AG09319 (cell line): Measurements from ENCODE around the gene ZBTB21.

ENCODE experiments used
- DNase-seq: peaks from one replicate; pipeline ENCODE4 v3.0.0-alpha.2; 2010; ENCODE audit warnings: low read depth; ENCODE audit errors: extremely low read depth
- CTCF ChIP-seq: IDR thresholded peaks from 2 replicates; pipeline ENCODE4 v1.5.1; 2011; ENCODE audit warnings: low read depth, mild to moderate bottlenecking, inconsistent platforms, low read length, moderate library complexity

ZBTB21 gene

DNA sequence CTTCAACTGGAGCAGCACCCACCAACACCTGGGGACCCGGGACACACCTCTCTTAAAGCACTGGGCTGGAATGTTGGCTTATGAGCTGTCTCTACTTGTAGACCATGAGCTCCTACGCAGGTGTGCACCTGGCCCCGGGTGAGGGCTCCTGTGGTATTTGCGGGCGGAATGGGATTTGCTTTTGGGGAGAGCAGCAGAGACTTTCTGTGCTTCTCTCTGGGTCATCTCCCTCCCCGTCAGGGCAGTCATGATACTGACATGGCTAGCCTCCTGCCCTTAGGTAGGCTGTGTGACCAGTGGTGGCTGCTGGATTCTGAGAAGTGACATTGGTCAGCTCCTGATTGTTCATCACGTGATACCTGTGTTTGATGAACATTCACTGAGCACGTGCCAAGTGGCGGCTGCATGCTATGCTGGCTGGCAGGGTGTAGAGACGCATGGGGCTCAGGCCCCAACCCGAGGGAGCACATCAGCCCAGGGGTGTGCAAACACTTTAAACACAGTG lies 9.0 kb upstream of the ZBTB21 start:
- no peak for TF ChIP-seq CTCF
- DNase-seq, result no peak

DNA sequence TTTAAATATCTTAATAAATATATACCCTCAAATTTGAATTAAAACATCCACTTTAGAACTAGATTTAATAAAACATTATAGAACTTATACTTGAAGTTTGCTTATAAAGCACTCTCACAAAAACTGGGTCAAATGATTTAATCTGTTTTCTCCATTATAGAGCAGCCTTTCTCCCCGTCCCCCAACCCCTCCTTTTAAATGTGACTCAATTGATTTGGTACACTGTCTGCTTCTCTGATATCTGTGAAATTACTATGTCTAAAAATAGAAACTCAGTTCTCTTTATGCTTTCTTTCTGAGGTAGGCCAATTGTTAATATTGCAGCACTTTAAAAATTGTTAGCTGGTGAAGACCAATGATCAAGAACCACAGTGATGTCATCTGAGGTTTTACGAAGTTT lies 6.9 kb upstream of the ZBTB21 start:
- DNase-seq, result no peak
- no peak for TF ChIP-seq CTCF

DNA sequence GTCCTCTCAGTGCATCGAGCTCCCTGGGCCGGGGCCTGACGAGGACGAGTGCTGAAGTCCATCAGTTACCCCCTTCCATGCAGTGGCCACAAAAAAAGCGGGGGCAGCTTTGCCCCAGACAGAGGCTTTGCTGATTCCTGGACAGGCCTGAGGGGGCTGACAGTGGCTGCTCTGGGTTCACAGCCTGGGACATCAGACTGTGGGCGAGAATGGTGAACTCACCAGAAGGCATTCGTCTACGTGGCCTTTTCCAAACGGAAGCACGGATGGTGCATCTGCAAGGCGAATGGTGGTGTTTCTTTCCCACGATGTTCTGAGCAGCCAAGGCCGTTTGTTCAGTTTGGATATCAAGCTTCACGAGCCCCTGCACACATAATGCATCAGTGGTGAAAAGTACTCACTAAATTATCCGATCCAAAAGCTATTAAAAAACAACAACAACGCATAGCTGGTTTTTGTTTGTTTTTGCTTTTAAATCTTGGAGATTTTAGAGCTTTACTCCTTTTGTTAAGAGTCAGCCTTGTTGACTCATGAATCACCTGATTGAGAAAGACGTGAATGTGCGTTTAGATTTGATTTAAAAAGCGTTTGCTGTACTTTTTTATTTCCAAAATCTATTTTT lies 6.3 kb upstream of the ZBTB21 start:
- TF ChIP-seq CTCF, result no peak
- no peak for DNase-seq

GRCh38 chr21:42013931-42014330 lies 3.8 kb upstream of the ZBTB21 start:
- TF ChIP-seq CTCF, result no peak
- DNase-seq, result no peak

- TF ChIP-seq CTCF, result no peak
- no peak for DNase-seq
These were observed 3.2 kb upstream of the ZBTB21 start for GRCh38 chr21:42013376-42013775.

- no peak for TF ChIP-seq CTCF
- no peak for DNase-seq
These were observed 2.7 kb upstream of the ZBTB21 start for GRCh38 chr21:42012763-42013329.

- TF ChIP-seq CTCF, result no peak
- DNase-seq, result no peak
These were observed 2.2 kb upstream of the ZBTB21 start for GRCh38 chr21:42012344-42012743.
